SK-N-SH treated with all-trans-retinoic acid at 6 μM for 48 hours (cell line): ENCODE results near the gene ADAM10.

Source experiments
- CSDC2 ChIP-seq: fragments of 250-450 bp; sonication (Bioruptor Pico); IDR thresholded peaks from 2 replicates; pipeline ENCODE4 v1.5.0; 2020; ENCODE audit warnings: mild to moderate bottlenecking, moderate library complexity
- CSRNP3 ChIP-seq: fragments of 250-450 bp; sonication (Bioruptor Pico); IDR thresholded peaks from 2 replicates; pipeline ENCODE4 v1.5.1; 2021; ENCODE audit warnings: mild to moderate bottlenecking, moderate library complexity
- ESRRG ChIP-seq: fragments of 250-450 bp; sonication (Bioruptor Pico); IDR thresholded peaks from 2 replicates; pipeline ENCODE4 v1.6.1; 2021; ENCODE audit warnings: mild to moderate bottlenecking
- GLIS3 ChIP-seq: fragments of 250-450 bp; sonication (Bioruptor Pico); IDR thresholded peaks from 2 replicates; pipeline ENCODE4 v1.5.0; 2020; ENCODE audit warnings: mild to moderate bottlenecking, moderate library complexity
- ISL1 ChIP-seq: fragments of 250-450 bp; sonication (Bioruptor Pico); IDR thresholded peaks from 2 replicates; pipeline ENCODE4 v2.1.2; 2022; ENCODE audit warnings: mild to moderate bottlenecking, moderate library complexity
- PATZ1 ChIP-seq: fragments of 250-450 bp; sonication (Bioruptor Pico); IDR thresholded peaks from 2 replicates; pipeline ENCODE4 v1.8.0; 2020; ENCODE audit warnings: mild to moderate bottlenecking, moderate library complexity, borderline replicate concordance
- RARB ChIP-seq: fragments of 250-450 bp; sonication (Bioruptor Pico); IDR thresholded peaks from 2 replicates; pipeline ENCODE4 v1.8.0; 2021; ENCODE audit warnings: mild to moderate bottlenecking, moderate library complexity
- TCF4 ChIP-seq: fragments of 250-450 bp; sonication (Bioruptor Pico); IDR thresholded peaks from 2 replicates; pipeline ENCODE4 v1.8.0; 2021; ENCODE audit warnings: mild to moderate bottlenecking, moderate library complexity, borderline replicate concordance
- ZC3H10 ChIP-seq: fragments of 250-450 bp; sonication (Bioruptor Pico); IDR thresholded peaks from 2 replicates; pipeline ENCODE4 v1.5.1; 2021; ENCODE audit warnings: mild to moderate bottlenecking, moderate library complexity
- ZFP3 ChIP-seq: fragments of 250-450 bp; sonication (Bioruptor Pico); IDR thresholded peaks from 2 replicates; pipeline ENCODE4 v1.5.0; 2020; ENCODE audit warnings: mild to moderate bottlenecking, moderate library complexity
- ZNF565 ChIP-seq: fragments of 450-650 bp; formaldehyde crosslinking; conservative IDR thresholded peaks from 2 replicates; pipeline ENCODE4 v1.5.0; 2020; ENCODE audit warnings: low read depth, mild to moderate bottlenecking, moderate library complexity
- ZNF8 ChIP-seq: fragments of 450-650 bp; formaldehyde crosslinking; IDR thresholded peaks from 2 replicates; pipeline ENCODE4 v1.5.0; 2020; ENCODE audit warnings: mild to moderate bottlenecking, moderate library complexity
- TF ChIP-seq, protein P1 (sequence below): fragments of 250-450 bp; sonication (Bioruptor Pico); IDR thresholded peaks from 2 replicates; pipeline ENCODE4 v1.5.0; 2020; ENCODE audit warnings: mild to moderate bottlenecking, moderate library complexity
- TF ChIP-seq, protein P2 (sequence below): fragments of 250-450 bp; sonication (Bioruptor Pico); IDR thresholded peaks from 2 replicates; pipeline ENCODE4 v1.5.1; 2020; ENCODE audit warnings: low read depth, mild to moderate bottlenecking, moderate library complexity

DNA sequence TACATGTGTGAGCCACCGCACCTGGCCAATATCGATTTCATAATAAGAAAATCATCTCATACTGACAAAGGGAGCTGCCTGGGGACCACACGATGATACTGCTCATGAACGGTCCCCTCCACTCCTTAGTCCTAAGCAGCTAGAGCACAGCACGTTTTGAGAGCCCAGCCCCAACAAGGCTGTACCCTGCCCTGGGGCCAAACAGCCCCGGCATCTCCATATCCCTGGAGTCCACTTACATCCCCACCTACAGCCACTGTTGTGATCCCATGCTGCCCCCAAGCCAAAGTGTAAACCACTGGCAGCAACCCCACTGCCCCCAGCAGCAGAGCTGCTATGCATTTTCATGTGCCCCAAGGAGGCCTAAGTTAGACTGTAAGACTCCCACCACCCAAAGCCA, 52.8 kb downstream of the ADAM10 start:
- TF ChIP-seq CSDC2 (CRISPR knock-in tag): no peak
- no peak for TF ChIP-seq ESRRG (CRISPR knock-in tag)
- no peak for TF ChIP-seq RARB
- no peak for TF ChIP-seq ISL1
- TF ChIP-seq ZNF565 (CRISPR knock-in tag): no peak
- no peak for TF ChIP-seq GLIS3 (CRISPR knock-in tag)
- no peak for TF ChIP-seq TCF4 (CRISPR knock-in tag)
- TF ChIP-seq, protein P1, sequence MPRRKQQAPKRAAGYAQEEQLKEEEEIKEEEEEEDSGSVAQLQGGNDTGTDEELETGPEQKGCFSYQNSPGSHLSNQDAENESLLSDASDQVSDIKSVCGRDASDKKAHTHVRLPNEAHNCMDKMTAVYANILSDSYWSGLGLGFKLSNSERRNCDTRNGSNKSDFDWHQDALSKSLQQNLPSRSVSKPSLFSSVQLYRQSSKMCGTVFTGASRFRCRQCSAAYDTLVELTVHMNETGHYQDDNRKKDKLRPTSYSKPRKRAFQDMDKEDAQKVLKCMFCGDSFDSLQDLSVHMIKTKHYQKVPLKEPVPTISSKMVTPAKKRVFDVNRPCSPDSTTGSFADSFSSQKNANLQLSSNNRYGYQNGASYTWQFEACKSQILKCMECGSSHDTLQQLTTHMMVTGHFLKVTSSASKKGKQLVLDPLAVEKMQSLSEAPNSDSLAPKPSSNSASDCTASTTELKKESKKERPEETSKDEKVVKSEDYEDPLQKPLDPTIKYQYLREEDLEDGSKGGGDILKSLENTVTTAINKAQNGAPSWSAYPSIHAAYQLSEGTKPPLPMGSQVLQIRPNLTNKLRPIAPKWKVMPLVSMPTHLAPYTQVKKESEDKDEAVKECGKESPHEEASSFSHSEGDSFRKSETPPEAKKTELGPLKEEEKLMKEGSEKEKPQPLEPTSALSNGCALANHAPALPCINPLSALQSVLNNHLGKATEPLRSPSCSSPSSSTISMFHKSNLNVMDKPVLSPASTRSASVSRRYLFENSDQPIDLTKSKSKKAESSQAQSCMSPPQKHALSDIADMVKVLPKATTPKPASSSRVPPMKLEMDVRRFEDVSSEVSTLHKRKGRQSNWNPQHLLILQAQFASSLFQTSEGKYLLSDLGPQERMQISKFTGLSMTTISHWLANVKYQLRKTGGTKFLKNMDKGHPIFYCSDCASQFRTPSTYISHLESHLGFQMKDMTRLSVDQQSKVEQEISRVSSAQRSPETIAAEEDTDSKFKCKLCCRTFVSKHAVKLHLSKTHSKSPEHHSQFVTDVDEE (CRISPR knock-in tag): no peak
- TF ChIP-seq ZNF8: no peak
- no peak for TF ChIP-seq PATZ1 (CRISPR knock-in tag)
- no peak for TF ChIP-seq ZFP3
- no peak for TF ChIP-seq ZC3H10 (CRISPR knock-in tag)
- TF ChIP-seq, protein P2, sequence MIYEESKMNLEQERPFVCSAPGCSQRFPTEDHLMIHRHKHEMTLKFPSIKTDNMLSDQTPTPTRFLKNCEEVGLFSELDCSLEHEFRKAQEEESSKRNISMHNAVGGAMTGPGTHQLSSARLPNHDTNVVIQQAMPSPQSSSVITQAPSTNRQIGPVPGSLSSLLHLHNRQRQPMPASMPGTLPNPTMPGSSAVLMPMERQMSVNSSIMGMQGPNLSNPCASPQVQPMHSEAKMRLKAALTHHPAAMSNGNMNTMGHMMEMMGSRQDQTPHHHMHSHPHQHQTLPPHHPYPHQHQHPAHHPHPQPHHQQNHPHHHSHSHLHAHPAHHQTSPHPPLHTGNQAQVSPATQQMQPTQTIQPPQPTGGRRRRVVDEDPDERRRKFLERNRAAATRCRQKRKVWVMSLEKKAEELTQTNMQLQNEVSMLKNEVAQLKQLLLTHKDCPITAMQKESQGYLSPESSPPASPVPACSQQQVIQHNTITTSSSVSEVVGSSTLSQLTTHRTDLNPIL (CRISPR knock-in tag): no peak
- TF ChIP-seq CSRNP3 (CRISPR knock-in tag): no peak
